K562 (cell line): ENCODE results near the gene PYGO2. TPM values are rescaled to one million over a fixed set of nuclear protein-coding genes. Genes with fewer than 3 reads are reported as not detected.
A peak's percentile ranks its signal among the peaks of the same experiment; 100 is the strongest.

Experiments used
- BACH1 ChIP-seq: fragments of 200-800 bp; sonication (Bioruptor generic); IDR thresholded peaks from 2 replicates; pipeline ENCODE4 v1.6.1; 2016; ENCODE audit warnings: missing genetic modification characterization, missing compliant biosample characterization
- CBFB ChIP-seq: sonication (generic); formaldehyde crosslinking; IDR thresholded peaks from 2 replicates; pipeline ENCODE4 v1.4.0; 2020; ENCODE audit warnings: mild to moderate bottlenecking, missing genetic modification reagents
- CBX5 ChIP-seq: IDR thresholded peaks from 2 replicates; pipeline ENCODE4 v1.6.1; 2014; ENCODE audit warnings: low read depth, borderline replicate concordance
- EGR1 ChIP-seq: fragments of 450-650 bp; conservative IDR thresholded peaks from 2 replicates; pipeline ENCODE4 v1.6.1; 2017; ENCODE audit warnings: mild to moderate bottlenecking
- EHMT2 ChIP-seq: fragments of 450-650 bp; IDR thresholded peaks from 2 replicates; pipeline ENCODE4 v1.6.1; 2018; ENCODE audit warnings: antibody characterized with exemption
- ESRRA ChIP-seq: fragments of 450-650 bp; IDR thresholded peaks from 2 replicates; pipeline ENCODE4 v1.6.1; 2014; ENCODE audit warnings: low read depth, mild to moderate bottlenecking, moderate library complexity, borderline replicate concordance
- NFATC3 ChIP-seq: fragments of 450-650 bp; IDR thresholded peaks from 2 replicates; pipeline ENCODE4 v1.6.1; 2017; ENCODE audit warnings: mild to moderate bottlenecking
- NFYB ChIP-seq: IDR thresholded peaks from 2 replicates; pipeline ENCODE4 v1.6.1; 2011; ENCODE audit warnings: mild to moderate bottlenecking, moderate library complexity; ENCODE audit not compliant: insufficient read length; ENCODE audit errors: extremely low read depth
- POLR2AphosphoS5 ChIP-seq: IDR thresholded peaks from 2 replicates; pipeline ENCODE4 v1.6.1; 2011; ENCODE audit warnings: mild to moderate bottlenecking, low read depth, low read length, moderate library complexity; ENCODE audit not compliant: control insufficient read depth, insufficient read depth
- SIN3B ChIP-seq: fragments of 450-650 bp; IDR thresholded peaks from 2 replicates; pipeline ENCODE4 v1.6.1; 2017; ENCODE audit warnings: low read depth, mild to moderate bottlenecking, moderate library complexity
- SMAD2 ChIP-seq: fragments of 150-350 bp; IDR thresholded peaks from 2 replicates; pipeline ENCODE4 v1.6.1; 2014; ENCODE audit warnings: low read depth, mild to moderate bottlenecking, low read length
- SMARCB1 ChIP-seq: IDR thresholded peaks from 2 replicates; pipeline ENCODE4 v1.6.1; 2011; ENCODE audit warnings: improper control_type of control experiment, low read depth; ENCODE audit not compliant: insufficient read length
- SMARCC2 ChIP-seq: fragments of 450-650 bp; IDR thresholded peaks from 2 replicates; pipeline ENCODE4 v1.6.1; 2017; ENCODE audit warnings: antibody characterized with exemption, moderate library complexity, mild to moderate bottlenecking, low read depth
- STAG1 ChIP-seq: sonication (generic); formaldehyde crosslinking; IDR thresholded peaks from 2 replicates; pipeline ENCODE4 v1.5.0; 2020; ENCODE audit warnings: missing genetic modification reagents, borderline replicate concordance
- TRIM24 ChIP-seq, 2 experiments: fragments of 450-650 bp; IDR thresholded peaks; 2 replicates each; pipeline ENCODE4 v1.6.1; 2016
- WHSC1 ChIP-seq: IDR thresholded peaks from one replicate; pipeline ENCODE4 v1.6.1; 2012; ENCODE audit warnings: low read length, control low read depth, inconsistent platforms
- ZNF696 ChIP-seq: fragments of 250-450 bp; sonication (Bioruptor Pico); conservative IDR thresholded peaks from 2 replicates; pipeline ENCODE4 v1.4.0; 2020; ENCODE audit warnings: mild to moderate bottlenecking, moderate library complexity
- ZSCAN29 ChIP-seq: fragments of 450-650 bp; IDR thresholded peaks from 2 replicates; pipeline ENCODE4 v1.6.1; 2017
- polyA plus RNA-seq, 8 experiments: library from polyadenylated mRNA; depleted of rRNA in 4 of 8; stranded (reverse) in 5 of 8; unstranded in 3 of 8; fragments of >200 nt; fragmentation: Nextera tagmentation in 2 of 8; fragmentation: Illumina TruSeq in 1 of 8; extraction: Ambion mirVana in 2 of 8; extraction: Trizol in 1 of 8; gene quantifications; 2 replicates each; pipeline versions ENCODE4 v1.2.1 to v1.2.3, GENCODE V29; 2011 to 2014; ENCODE audit warnings: inconsistent platforms in 1 of 8, missing spikeins in 1 of 8
- total RNA-seq, 7 experiments: library from RNA; depleted of rRNA in 6 of 7; stranded (reverse); fragments of >200 nt in 6 of 7; fragmentation: Illumina TruSeq in 2 of 7; extraction: Trizol in 2 of 7; gene quantifications; 2 replicates each; pipeline versions ENCODE4 v1.2.1 to v1.2.3, GENCODE V29; 2011 to 2021; ENCODE audit warnings: low replicate concordance in 1 of 7
- TF ChIP-seq, protein P1 (sequence below), 2 experiments: fragments of 200-800 bp in 1 of 2; sonication (Bioruptor generic) in 1 of 2; sonication (generic) in 1 of 2; formaldehyde crosslinking in 1 of 2; IDR thresholded peaks in 1 of 2; conservative IDR thresholded peaks in 1 of 2; 2 replicates each; pipeline versions ENCODE4 v1.5.0 to v1.6.1; 2016 to 2020; ENCODE audit warnings: missing compliant biosample characterization in 1 of 2, missing genetic modification characterization in 1 of 2, missing genetic modification reagents in 1 of 2
- TF ChIP-seq, protein P2 (sequence below): sonication (generic); formaldehyde crosslinking; IDR thresholded peaks from 2 replicates; pipeline ENCODE4 v1.4.0; 2020; ENCODE audit warnings: mild to moderate bottlenecking, missing genetic modification reagents
- TF ChIP-seq, protein P3 (sequence below): IDR thresholded peaks from 2 replicates; pipeline ENCODE4 v1.6.1; 2011; ENCODE audit warnings: borderline replicate concordance, low read depth, mild to moderate bottlenecking, moderate library complexity, low read length; ENCODE audit not compliant: insufficient read depth, poor library complexity, severe bottlenecking
- TF ChIP-seq, protein P4 (sequence below), 3 experiments: fragments of 200-800 bp in 1 of 3; sonication (Bioruptor generic) in 1 of 3; sonication (generic) in 1 of 3; formaldehyde crosslinking in 1 of 3; IDR thresholded peaks; 2 replicates each; pipeline versions ENCODE4 v1.6.1 to v1.8.0; 2016 to 2022; ENCODE audit warnings: mild to moderate bottlenecking in 2 of 3, missing compliant biosample characterization in 2 of 3, missing genetic modification characterization in 2 of 3, missing genetic modification reagents in 1 of 3

PYGO2 gene
- total and polyA plus RNA-seq, 9 of the 15 experiments (the other 6 are each of a cell fraction or from before 2014, with no cell fraction given): 8.3 to 36.2 (median 18.2) TPM

DNA sequence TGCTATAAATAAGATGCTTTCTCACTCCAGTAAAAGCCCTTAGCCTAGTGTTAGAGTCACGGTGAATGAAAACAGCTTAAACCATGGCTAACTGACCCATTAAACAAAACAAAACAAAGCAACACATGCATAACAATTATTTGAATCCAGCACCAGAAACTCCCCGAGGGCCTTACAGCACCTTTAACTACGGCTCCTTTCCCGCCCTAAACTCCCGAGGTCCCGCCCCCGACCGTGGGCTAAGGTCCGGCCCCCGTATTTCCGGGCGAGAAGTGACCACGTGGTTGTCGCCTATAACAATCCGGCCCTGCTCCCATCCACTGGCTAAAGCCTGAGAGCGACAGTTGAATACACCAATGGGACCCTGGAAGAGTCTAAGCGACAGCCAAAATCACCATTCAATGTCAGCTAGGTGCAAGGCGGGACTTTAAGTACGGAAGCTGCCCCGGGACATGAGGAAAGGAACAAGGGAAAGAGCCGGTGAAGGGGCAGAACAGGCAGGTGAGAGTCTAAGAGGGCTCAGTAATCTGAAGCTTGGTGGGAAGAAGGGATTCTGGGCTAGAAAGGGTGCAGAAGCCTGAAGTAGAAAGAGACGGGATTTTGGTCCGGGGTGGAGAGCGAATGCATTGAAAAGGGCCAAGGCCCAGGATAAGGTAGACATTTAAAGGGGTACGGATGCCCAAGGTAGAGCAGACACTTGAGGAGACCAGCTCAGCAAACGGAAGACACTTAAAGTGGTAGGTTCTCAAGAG is 21.5 kb upstream of the PYGO2 start, which contains the start of gene FLAD1 (continued):
- TF ChIP-seq, protein P1, sequence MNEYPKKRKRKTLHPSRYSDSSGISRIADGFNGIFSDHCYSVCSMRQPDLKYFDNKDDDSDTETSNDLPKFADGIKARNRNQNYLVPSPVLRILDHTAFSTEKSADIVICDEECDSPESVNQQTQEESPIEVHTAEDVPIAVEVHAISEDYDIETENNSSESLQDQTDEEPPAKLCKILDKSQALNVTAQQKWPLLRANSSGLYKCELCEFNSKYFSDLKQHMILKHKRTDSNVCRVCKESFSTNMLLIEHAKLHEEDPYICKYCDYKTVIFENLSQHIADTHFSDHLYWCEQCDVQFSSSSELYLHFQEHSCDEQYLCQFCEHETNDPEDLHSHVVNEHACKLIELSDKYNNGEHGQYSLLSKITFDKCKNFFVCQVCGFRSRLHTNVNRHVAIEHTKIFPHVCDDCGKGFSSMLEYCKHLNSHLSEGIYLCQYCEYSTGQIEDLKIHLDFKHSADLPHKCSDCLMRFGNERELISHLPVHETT (CRISPR knock-in tag; conservative IDR thresholded peaks at IDR 0.05 in 1 of 2, IDR thresholded peaks at IDR 0.05 in 1 of 2): no peak
- TF ChIP-seq, protein P2, sequence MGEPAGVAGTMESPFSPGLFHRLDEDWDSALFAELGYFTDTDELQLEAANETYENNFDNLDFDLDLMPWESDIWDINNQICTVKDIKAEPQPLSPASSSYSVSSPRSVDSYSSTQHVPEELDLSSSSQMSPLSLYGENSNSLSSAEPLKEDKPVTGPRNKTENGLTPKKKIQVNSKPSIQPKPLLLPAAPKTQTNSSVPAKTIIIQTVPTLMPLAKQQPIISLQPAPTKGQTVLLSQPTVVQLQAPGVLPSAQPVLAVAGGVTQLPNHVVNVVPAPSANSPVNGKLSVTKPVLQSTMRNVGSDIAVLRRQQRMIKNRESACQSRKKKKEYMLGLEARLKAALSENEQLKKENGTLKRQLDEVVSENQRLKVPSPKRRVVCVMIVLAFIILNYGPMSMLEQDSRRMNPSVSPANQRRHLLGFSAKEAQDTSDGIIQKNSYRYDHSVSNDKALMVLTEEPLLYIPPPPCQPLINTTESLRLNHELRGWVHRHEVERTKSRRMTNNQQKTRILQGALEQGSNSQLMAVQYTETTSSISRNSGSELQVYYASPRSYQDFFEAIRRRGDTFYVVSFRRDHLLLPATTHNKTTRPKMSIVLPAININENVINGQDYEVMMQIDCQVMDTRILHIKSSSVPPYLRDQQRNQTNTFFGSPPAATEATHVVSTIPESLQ (CRISPR knock-in tag): 0 out of 2 replicates have a peak, but pooled peaks have one; percentile 34
- TF ChIP-seq NFATC3: no peak
- peak; percentile 96 for TF ChIP-seq NFYB
- no peak for TF ChIP-seq SMARCC2
- TF ChIP-seq POLR2AphosphoS5: peak; percentile 70; the same call in 1 of the 2 replicates
- TF ChIP-seq, protein P3, sequence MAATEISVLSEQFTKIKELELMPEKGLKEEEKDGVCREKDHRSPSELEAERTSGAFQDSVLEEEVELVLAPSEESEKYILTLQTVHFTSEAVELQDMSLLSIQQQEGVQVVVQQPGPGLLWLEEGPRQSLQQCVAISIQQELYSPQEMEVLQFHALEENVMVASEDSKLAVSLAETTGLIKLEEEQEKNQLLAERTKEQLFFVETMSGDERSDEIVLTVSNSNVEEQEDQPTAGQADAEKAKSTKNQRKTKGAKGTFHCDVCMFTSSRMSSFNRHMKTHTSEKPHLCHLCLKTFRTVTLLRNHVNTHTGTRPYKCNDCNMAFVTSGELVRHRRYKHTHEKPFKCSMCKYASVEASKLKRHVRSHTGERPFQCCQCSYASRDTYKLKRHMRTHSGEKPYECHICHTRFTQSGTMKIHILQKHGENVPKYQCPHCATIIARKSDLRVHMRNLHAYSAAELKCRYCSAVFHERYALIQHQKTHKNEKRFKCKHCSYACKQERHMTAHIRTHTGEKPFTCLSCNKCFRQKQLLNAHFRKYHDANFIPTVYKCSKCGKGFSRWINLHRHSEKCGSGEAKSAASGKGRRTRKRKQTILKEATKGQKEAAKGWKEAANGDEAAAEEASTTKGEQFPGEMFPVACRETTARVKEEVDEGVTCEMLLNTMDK: no peak
- no peak; the same call in none of the 2 replicates for TF ChIP-seq ESRRA
- no peak for TF ChIP-seq CBFB
- TF ChIP-seq SMAD2: no peak
- TF ChIP-seq STAG1 (CRISPR knock-in tag): no peak
- TF ChIP-seq EGR1: peak; percentile 92
- TF ChIP-seq SMARCB1: no peak
- no peak; the same call in 1 of the 2 replicates for TF ChIP-seq ZSCAN29
- peak in 1 of 2 experiments; percentile 7; a peak in 1 of 4 replicates for TF ChIP-seq TRIM24 (IDR thresholded peaks at IDR 0.05)
- TF ChIP-seq SIN3B: peak; percentile 76
- TF ChIP-seq ZNF696: no peak
- no peak for TF ChIP-seq WHSC1
- TF ChIP-seq CBX5: no peak
- TF ChIP-seq, protein P4, sequence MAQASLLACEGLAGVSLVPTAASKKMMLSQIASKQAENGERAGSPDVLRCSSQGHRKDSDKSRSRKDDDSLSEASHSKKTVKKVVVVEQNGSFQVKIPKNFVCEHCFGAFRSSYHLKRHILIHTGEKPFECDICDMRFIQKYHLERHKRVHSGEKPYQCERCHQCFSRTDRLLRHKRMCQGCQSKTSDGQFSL (CRISPR knock-in tag; IDR thresholded peaks at IDR 0.05): no peak
- TF ChIP-seq, protein P4 (tag; IDR thresholded peaks at IDR 0.05): no peak
- TF ChIP-seq EHMT2: no peak; the same call in 1 of the 2 replicates
- no peak for TF ChIP-seq BACH1 (tag)
